Upper lobe of left lung (tissue), 4 donors: ENCODE data around the gene PRKCA.

Experiments used
- CTCF ChIP-seq, 6 experiments: fragments of 450-650 bp in 4 of 6; fragments of 200-600 bp in 2 of 6; sonication (generic) in 2 of 6; IDR thresholded peaks; one replicate each; pipeline ENCODE4 v1.5.1; 2016 to 2019; ENCODE audit warnings: antibody characterized with exemption in 6 of 6
- POLR2A ChIP-seq, 4 donors: fragments of 450-650 bp; IDR thresholded peaks; one replicate each; pipeline ENCODE4 v1.5.1; 2016 to 2017; ENCODE audit warnings: antibody characterized with exemption in 4 of 4, mild to moderate bottlenecking in 2 of 4
- POLR2AphosphoS5 ChIP-seq, 2 donors: sonication (generic); formaldehyde crosslinking; IDR thresholded peaks; one replicate each; pipeline ENCODE4 v1.5.1; 2017; ENCODE audit warnings: antibody characterized with exemption in 2 of 2

- no peak for TF ChIP-seq POLR2AphosphoS5 (IDR thresholded peaks at IDR 0.05)
- TF ChIP-seq CTCF (IDR thresholded peaks at IDR 0.05), result no peak
- no peak for TF ChIP-seq POLR2A (IDR thresholded peaks at IDR 0.05)
Observed at GRCh38 chr17:66476014-66476413, 173.6 kb downstream of the PRKCA start.
